Uterus (tissue), 2 donors: Measurements from ENCODE around the gene FGF13.

Source experiments
- POLR2A ChIP-seq, 2 donors: fragments of 450-650 bp; IDR thresholded peaks; one replicate each; pipeline ENCODE4 v1.6.1; 2016; ENCODE audit warnings: antibody characterized with exemption in 2 of 2, mild to moderate bottlenecking in 1 of 2, moderate library complexity in 1 of 2
- TF ChIP-seq, protein P1 (sequence below), 4 experiments: fragments of 200-600 bp in 2 of 4; fragments of 450-650 bp in 2 of 4; sonication (generic) in 2 of 4; IDR thresholded peaks; one replicate each; pipeline ENCODE4 v1.5.1; 2016 to 2019; ENCODE audit warnings: antibody characterized with exemption in 4 of 4, mild to moderate bottlenecking in 2 of 4, moderate library complexity in 1 of 4

GRCh38 chrX:138718941-138719340, 7.4 kb upstream of the FGF13 start:
- TF ChIP-seq, protein P1, sequence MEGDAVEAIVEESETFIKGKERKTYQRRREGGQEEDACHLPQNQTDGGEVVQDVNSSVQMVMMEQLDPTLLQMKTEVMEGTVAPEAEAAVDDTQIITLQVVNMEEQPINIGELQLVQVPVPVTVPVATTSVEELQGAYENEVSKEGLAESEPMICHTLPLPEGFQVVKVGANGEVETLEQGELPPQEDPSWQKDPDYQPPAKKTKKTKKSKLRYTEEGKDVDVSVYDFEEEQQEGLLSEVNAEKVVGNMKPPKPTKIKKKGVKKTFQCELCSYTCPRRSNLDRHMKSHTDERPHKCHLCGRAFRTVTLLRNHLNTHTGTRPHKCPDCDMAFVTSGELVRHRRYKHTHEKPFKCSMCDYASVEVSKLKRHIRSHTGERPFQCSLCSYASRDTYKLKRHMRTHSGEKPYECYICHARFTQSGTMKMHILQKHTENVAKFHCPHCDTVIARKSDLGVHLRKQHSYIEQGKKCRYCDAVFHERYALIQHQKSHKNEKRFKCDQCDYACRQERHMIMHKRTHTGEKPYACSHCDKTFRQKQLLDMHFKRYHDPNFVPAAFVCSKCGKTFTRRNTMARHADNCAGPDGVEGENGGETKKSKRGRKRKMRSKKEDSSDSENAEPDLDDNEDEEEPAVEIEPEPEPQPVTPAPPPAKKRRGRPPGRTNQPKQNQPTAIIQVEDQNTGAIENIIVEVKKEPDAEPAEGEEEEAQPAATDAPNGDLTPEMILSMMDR (IDR thresholded peaks at IDR 0.05): no peak
- no peak for TF ChIP-seq POLR2A (IDR thresholded peaks at IDR 0.05)
